Measurements from ENCODE around the gene BTBD9.

Gene BTBD9

GRCh38 chr6:38593409-38593808 is 46.3 kb downstream of the BTBD9 start:
- FAIRE-seq = no peak

DNA sequence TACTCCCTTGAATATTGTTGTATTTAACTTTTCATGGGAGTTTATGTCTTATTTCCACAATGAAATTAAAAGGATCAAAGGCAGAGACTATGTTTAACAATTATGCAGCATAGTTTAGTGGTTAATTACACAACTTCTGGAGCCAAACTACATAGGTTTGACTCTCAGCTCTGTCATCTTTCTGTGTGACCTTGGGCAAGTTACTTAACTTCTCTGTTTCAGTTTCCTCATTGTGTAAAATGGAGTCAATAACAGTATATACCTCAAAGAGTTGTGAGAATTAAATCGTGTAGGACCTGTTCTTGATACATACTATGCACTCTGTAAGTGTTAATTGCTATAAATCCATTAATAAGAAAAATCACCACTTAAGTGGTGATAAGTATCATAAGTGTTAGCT is 48.3 kb downstream of the BTBD9 start:
- FAIRE-seq = no peak

GRCh38 chr6:38589367-38589720 is 50.4 kb downstream of the BTBD9 start:
- FAIRE-seq = no peak

GRCh38 chr6:38588631-38589366 is 50.9 kb downstream of the BTBD9 start:
- no peak for FAIRE-seq

GRCh38 chr6:38587766-38588362 is 51.9 kb downstream of the BTBD9 start:
- no peak for FAIRE-seq

DNA sequence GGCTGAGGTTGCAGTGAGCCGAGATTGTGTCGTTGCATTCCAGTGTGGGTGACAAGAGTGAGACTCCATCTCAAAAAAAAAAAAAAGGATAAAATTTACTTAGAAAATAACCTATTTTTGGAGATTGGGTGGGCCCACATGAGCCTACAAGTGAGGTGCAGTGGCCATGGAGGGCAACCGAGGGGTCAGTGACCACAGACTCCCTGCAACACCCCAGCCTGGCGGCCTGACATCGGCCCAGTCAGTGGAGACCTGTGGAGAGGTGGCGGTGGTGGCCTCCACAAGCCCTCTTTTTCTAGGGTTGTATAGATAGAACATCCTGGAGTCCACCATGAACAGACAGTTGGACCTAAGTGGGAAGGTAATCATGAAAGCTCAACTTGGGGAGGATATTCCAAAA is 52.7 kb downstream of the BTBD9 start:
- FAIRE-seq = no peak

DNA sequence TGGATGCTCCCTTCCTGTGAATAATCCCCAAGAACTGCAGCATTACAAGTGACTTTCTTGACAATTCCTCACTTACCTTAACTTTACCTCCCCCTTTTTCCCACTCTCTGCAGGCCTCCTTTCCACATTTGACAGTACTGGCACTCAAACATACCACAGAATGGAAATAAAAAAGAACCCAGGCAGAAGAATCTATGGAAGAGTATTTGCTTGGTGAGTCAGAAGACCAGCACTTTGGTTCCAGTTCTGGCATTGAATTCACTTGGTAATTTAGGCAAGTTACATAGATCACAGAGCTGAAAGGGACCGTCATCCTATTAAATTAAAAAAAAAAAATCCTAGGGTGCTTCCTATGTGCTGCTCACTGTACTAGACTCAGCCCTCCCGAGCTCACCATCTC is 55.0 kb downstream of the BTBD9 start:
- FAIRE-seq = no peak

DNA sequence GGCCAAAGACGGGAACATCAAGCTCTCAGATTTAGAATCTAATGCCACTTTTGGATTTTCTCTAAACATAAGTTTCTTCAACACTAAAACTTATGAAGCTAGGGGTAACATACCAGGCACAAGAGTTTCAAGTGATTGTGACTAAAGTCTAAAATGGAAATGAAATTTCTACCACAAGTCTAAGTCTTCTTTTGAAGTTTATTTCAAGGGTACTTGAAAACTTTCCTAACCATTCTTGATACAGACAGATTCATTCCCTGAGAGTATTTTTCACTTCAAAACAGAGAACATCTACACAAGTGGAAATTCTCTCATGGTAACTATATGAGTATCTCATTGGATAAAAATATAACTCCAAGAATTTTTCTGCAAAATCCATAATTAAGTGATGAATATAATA is 56.2 kb downstream of the BTBD9 start:
- FAIRE-seq = no peak

GRCh38 chr6:38580030-38580429 is 59.7 kb downstream of the BTBD9 start:
- no peak for FAIRE-seq

- no peak for FAIRE-seq
Observed at GRCh38 chr6:38579010-38579628, 60.6 kb downstream of the BTBD9 start.

DNA sequence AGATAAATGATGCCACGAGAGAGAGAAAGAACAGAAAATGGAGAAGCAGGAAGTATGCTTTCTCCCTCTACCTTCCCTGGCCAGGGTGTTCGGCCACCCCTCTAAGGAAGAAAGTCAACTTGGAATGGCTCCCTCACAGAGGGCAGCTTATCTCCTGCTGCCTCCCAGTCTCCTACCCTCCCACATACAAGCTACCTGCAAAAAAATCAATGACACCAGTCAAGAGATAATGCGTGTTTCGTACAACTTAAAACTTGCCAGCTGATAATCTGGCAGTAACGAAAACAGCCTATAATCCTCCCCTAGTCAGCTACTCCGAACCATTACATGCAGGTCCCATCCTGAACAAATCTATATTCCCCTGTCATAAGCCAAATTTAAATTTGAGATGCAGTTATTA is 61.7 kb downstream of the BTBD9 start:
- no peak for FAIRE-seq

DNA sequence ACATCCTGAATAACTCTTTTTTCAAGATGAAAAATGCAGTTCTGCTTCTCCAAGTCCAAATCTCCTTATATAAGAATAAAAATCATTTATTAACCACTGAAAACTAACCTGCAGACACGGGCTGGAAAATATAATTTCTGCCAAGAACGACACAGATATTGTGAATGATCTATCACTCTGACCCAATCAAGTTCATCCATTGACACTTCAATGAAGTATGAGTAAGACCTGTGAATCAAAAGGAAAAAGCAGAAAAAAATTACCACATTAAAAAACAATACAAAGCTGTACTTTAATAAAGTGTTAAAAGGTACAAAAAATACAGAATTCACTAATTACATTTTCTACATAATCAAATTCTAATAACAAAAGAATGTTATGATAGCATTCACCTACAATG is 62.2 kb downstream of the BTBD9 start:
- FAIRE-seq = no peak

DNA sequence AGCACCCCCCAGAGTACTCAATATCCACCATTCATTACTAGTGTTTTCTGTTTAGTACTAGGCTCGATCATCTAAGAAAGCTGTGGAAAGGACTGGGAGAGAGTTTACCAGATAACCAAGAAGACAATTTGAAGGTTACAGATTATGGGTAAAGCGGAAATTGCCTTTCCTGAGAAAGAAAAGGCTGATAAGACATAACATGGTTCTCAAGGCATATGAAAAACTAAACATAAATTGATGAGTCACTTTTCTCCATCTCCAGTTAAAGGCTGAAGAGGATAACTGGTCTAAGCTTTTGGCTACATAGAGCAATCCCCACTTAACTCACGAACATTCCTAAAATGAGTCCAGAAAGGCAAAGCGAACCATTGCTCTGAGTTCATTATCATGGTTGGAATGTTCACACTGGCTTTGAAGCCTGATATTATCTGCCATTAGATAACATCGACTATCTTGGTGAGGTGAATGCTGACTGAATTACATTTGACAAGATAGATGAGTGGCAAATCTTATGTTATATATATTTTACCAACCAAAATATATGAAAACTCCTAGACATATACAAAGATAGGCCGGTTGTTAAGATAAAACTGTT is 65.8 kb downstream of the BTBD9 start:
- FAIRE-seq = no peak

- FAIRE-seq = no peak
Observed at GRCh38 chr6:38572186-38572813, 67.4 kb downstream of the BTBD9 start.

DNA sequence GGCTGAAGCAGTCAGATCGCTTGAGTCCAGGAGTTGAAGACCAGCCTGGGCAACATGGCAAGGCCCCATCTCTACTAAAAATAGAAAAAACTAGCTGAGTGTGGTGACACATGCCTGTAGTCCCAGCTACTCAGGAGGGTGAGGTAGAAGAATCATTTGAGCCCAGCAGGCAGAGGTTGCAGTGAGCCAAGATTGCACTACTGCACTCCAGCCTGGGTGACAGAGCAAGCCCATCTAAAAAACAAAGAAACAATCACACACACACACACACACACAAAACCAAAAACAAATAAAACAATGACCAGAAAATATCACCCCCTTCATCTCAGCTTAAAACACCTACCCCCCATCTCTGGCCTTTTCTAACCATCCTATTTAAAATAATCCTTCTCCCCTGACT is 68.0 kb downstream of the BTBD9 start:
- FAIRE-seq = no peak

- no peak for FAIRE-seq
Observed at GRCh38 chr6:38570750-38571149, 69.0 kb downstream of the BTBD9 start.

GRCh38 chr6:38567436-38567835 is 72.3 kb downstream of the BTBD9 start:
- FAIRE-seq = no peak

- FAIRE-seq = no peak
Observed at GRCh38 chr6:38566295-38567030, 73.3 kb downstream of the BTBD9 start.

DNA sequence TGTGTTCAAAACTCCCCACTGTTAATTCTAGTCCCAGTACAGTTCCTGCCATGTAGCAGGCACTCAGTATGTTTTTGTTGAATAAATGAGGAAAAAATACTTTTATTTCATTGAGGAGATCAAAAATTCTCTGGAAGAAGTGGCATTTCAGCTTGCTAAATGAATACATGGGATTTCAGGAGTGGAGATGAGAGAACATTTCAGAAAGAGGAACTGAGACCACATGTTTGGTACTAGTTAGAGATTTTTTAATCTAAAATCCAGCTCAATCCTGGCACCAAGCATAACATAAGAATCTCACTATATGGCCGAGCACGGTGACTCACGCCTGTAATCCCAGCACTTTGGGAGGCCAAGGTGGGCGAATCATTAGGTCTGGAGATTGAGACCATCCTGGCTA is 75.4 kb downstream of the BTBD9 start:
- no peak for FAIRE-seq

DNA sequence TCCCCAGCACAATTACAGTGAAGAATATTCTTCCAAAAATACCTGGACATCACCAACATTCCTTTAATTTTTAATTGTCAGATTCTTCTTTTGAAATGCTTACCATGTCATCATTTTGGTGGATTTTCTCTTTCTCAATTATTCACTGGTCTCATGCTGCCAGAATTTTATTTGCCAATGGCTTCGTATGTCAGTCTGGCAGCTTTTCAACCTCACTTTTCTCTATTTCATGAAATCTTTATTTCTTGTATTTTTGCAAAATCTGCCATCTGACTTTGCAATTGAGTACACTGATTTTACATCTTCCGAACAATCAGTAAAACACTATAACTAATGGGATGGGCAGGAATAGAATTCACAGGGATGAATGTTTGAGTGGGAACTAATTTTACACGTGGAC is 84.1 kb downstream of the BTBD9 start:
- FAIRE-seq = no peak

DNA sequence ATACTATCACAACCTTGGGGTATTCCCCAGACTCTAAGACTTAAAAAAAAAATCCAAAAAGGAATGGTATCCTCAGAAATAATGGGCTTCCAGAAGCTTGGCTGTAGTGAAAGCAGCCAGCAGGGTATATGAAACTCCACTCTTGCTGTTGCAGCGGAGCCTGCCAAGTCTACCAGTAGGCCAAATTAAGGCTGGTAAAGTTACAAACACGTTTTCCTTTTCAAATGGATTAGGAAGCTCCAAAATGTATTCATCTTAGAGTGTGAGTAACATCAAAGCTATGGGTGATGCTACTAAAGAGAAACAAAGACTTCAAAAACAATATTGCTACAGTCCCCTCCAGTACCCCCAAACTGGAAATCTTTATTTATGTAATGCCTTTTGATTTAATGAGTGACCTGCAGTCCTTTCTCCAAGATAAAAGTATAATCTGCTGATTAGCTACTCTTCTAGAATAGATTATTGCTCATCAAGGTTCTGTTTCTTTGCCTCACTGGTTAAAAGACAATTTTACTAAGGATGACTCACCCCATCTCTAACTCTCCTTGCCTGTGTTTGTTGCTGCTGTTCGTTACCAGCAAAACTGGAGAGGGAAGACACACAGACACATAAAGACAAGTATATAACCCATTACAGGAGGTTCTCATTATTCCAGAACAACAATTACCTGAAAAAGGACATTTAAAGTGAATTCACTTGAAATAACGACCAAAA is 84.9 kb downstream of the BTBD9 start:
- no peak for FAIRE-seq

- no peak for FAIRE-seq
Observed at GRCh38 chr6:38554014-38554413, 85.7 kb downstream of the BTBD9 start.

All from colon (tissue), 2 donors.